ENCODE measurements around the gene STXBP5.

STXBP5 gene

GRCh38 chr6:147211349-147211748, 7.1 kb downstream of the STXBP5 start:
- DNase-seq (ENCODE audit: low spot score): no peak

- DNase-seq (ENCODE audit: low spot score): no peak
Observed at GRCh38 chr6:147211831-147212230, 7.6 kb downstream of the STXBP5 start.

GRCh38 chr6:147212622-147213021, 8.4 kb downstream of the STXBP5 start:
- DNase-seq (ENCODE audit: low spot score): no peak

GRCh38 chr6:147213772-147214171, 9.6 kb downstream of the STXBP5 start:
- DNase-seq (ENCODE audit: low spot score): no peak

- DNase-seq (ENCODE audit: low spot score): no peak
Observed at GRCh38 chr6:147214248-147215227, 10.3 kb downstream of the STXBP5 start.

- no peak for DNase-seq (ENCODE audit: low spot score)
Observed at GRCh38 chr6:147216915-147217314, 12.7 kb downstream of the STXBP5 start.

- DNase-seq (ENCODE audit: low spot score): no peak
Observed at GRCh38 chr6:147217840-147218404, 13.7 kb downstream of the STXBP5 start.

- DNase-seq (ENCODE audit: low spot score): no peak
Observed at GRCh38 chr6:147218797-147219196, 14.6 kb downstream of the STXBP5 start.

GRCh38 chr6:147219463-147219862, 15.2 kb downstream of the STXBP5 start:
- no peak for DNase-seq (ENCODE audit: low spot score)

- DNase-seq (ENCODE audit: low spot score): no peak
Observed at GRCh38 chr6:147220345-147220744, 16.1 kb downstream of the STXBP5 start.

- no peak for DNase-seq (ENCODE audit: low spot score)
Observed at GRCh38 chr6:147221739-147222138, 17.5 kb downstream of the STXBP5 start.

GRCh38 chr6:147222160-147222838, 18.1 kb downstream of the STXBP5 start:
- DNase-seq (ENCODE audit: low spot score): no peak

GRCh38 chr6:147223736-147224135, 19.5 kb downstream of the STXBP5 start:
- DNase-seq (ENCODE audit: low spot score): no peak

GRCh38 chr6:147226163-147226724, 22.0 kb downstream of the STXBP5 start:
- DNase-seq (ENCODE audit: low spot score): no peak

GRCh38 chr6:147226877-147227276, 22.7 kb downstream of the STXBP5 start:
- no peak for DNase-seq (ENCODE audit: low spot score)

GRCh38 chr6:147227770-147228320, 23.6 kb downstream of the STXBP5 start:
- DNase-seq (ENCODE audit: low spot score): no peak

GRCh38 chr6:147231589-147231988, 27.4 kb downstream of the STXBP5 start:
- no peak for DNase-seq (ENCODE audit: low spot score)

GRCh38 chr6:147234685-147235084, 30.5 kb downstream of the STXBP5 start:
- DNase-seq (ENCODE audit: low spot score): no peak

- no peak for DNase-seq (ENCODE audit: low spot score)
Observed at GRCh38 chr6:147238164-147238563, 33.9 kb downstream of the STXBP5 start.

GRCh38 chr6:147238906-147239305, 34.7 kb downstream of the STXBP5 start:
- no peak for DNase-seq (ENCODE audit: low spot score)

GRCh38 chr6:147244832-147245231, 40.6 kb downstream of the STXBP5 start:
- no peak for DNase-seq (ENCODE audit: low spot score)

- DNase-seq (ENCODE audit: low spot score): no peak
Observed at GRCh38 chr6:147245693-147246092, 41.5 kb downstream of the STXBP5 start.

All from ecto neural progenitor cell (in vitro differentiated cells).